Large intestine (tissue), 3 donors: Measurements from ENCODE around the gene PNCK. TPM values are rescaled to one million over a fixed set of nuclear protein-coding genes. Genes with fewer than 3 reads are reported as not detected.

Experiments
- DNase-seq, 2 donors: peaks; one replicate each; pipeline versions ENCODE4 v3.0.0 to v3.0.0-alpha.2; 2013
- H3K27ac ChIP-seq: one replicate; pipeline ENCODE4 v1.5.1; 2013; ENCODE audit warnings: low read length
- H3K27me3 ChIP-seq: 2 replicates; pipeline ENCODE4 v1.6.1; 2013; ENCODE audit warnings: low read length; ENCODE audit not compliant: control insufficient read depth, insufficient read depth
- H3K36me3 ChIP-seq: 2 replicates; pipeline ENCODE4 v1.6.1; 2013; ENCODE audit warnings: low read length; ENCODE audit not compliant: control insufficient read depth, insufficient read depth
- H3K4me1 ChIP-seq: one replicate; pipeline ENCODE4 v1.6.1; 2013; ENCODE audit warnings: low read length; ENCODE audit not compliant: control insufficient read depth, insufficient read depth
- H3K4me3 ChIP-seq: one replicate; pipeline ENCODE4 v1.5.1; 2013; ENCODE audit warnings: low read length
- H3K9me3 ChIP-seq: one replicate; pipeline ENCODE4 v1.6.1; 2013; ENCODE audit warnings: mild to moderate bottlenecking, low read depth, low read length, moderate library complexity; ENCODE audit not compliant: control insufficient read depth
- WGBS: methylation state at CpG from one replicate; pipeline ENCODE4 v1.1.5; 2013; ENCODE audit warnings: low lambda C conversion rate; ENCODE audit not compliant: insufficient coverage; 5-methylcytosine and 5-hydroxymethylcytosine counted together
- polyA plus RNA-seq: library from polyadenylated mRNA; unstranded; fragments of 120-200 nt; gene quantifications from one replicate; pipeline ENCODE4 v1.2.1, GENCODE V29; 2013

Gene PNCK
- polyA plus RNA-seq, 1 donor, result 128 TPM

DNA sequence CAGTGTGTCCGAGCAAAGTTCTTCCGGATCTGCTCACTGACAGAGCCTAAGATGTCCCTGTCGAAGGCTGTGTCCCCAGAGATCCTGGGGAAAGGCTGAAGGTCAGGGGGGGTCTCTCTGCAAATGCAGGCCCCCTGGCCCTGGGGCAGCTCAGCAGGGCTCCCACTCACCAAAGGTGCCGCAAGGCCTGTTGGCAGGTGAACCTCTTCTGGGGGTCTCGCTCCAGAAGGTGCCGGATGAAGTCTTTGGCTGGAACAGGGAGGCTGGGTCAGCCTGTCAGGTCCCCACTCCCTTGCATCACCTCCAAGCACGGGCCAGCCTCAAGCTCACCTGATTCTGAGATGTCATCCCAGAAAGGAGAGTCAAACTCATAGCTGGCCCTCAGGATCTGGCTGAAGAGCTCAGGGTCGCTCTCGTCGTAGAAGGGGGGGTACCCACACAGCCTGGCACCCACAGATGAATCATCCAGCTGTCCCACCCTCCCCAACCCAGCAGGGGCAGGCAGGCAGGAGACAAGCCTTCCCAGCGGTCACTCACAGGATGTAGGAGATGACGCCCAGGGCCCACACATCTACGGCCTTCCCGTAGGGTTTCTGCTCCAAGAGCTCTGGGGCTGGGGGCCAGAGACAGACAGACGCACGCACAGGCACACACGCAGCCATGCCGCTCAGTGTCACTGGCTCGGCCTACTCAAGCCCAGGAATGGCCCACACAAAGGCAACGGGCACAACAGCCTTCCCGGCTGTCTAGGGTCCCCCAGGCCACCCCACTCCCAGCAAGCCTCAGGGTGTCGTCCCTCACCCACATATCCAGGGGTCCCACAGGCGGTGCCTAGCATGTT, 2.6 kb downstream of the PNCK start:
- no peak for DNase-seq
- Histone ChIP-seq H3K36me3 (no peaks in the 10 kb centered on the region), H3K27me3 (peaks cover 5% of the 10 kb centered on the region), H3K27ac (no peak overlapping the region), H3K4me3 (no peak overlapping the region), H3K9me3 (no peaks in the 10 kb centered on the region), H3K4me1 (peaks cover 19% of the 10 kb centered on the region)
- WGBS, result no CpG with 5 or more reads among the region's 23 CpGs

GRCh38 chrX:153669901-153670731, 3.5 kb downstream of the PNCK start:
- Histone ChIP-seq H3K4me3 (no peak overlapping the region), H3K4me1 (peaks cover 12% of the 10 kb centered on the region), H3K9me3 (no peaks in the 10 kb centered on the region), H3K36me3 (no peaks in the 10 kb centered on the region), H3K27me3 (peaks cover 7% of the 10 kb centered on the region), H3K27ac (no peak overlapping the region)
- no peak for DNase-seq
- no CpG with 5 or more reads among the region's 23 CpGs for WGBS

GRCh38 chrX:153669174-153669890, 4.3 kb downstream of the PNCK start:
- DNase-seq, result peak in 1 of 2 donors; percentile 17

DNA sequence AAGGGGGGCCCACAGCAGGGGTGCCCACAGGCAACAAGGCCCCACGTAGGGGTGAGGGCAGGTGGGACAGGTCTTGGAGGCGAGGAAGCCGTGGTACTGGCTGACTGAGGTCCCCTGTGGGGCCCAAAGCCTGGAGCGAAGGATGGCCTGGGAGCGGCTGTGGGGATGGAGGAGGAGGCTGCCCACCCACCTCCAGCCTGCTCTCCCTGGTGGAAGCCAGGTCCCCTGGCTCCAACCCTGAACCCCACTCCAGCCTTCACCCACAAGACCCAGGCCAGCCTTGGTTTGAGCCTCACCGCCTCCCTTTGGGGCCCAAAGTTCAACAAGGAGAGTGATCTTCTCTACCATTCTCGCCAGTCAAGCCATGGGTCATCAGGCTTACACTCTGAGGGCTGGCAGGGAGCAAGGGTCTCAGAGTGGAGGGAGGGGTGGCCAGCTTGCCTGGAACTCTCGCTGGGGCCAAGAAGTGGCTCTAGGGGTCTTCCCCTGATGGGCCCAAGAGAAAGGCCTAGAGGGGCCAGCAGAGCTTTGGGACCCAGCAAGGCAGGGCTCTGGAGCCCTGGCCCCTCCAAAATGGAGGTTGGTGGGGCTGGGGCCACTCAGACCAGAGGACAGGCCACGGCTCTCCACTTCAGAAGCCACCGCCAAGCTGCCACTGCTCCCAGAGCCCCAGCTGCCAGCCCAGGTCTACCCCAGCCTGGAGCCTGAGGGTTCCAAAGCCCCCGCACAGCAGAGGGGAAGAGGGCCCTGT, 5.0 kb downstream of the PNCK start:
- Histone ChIP-seq H3K4me3 (no peak overlapping the region), H3K27me3 (peaks cover 2% of the 10 kb centered on the region), H3K27ac (no peak overlapping the region), H3K4me1 (peaks cover 5% of the 10 kb centered on the region), H3K36me3 (no peaks in the 10 kb centered on the region), H3K9me3 (no peaks in the 10 kb centered on the region)
- no CpG with 5 or more reads among the region's 11 CpGs for WGBS
- DNase-seq, result no peak

More at GRCh38 chrX:153669174-153669890, 4.3 kb downstream of the PNCK start:
- Histone ChIP-seq H3K9me3 (no peaks in the 10 kb centered on the region), H3K4me3 (no peak overlapping the region), H3K4me1 (peaks cover 8% of the 10 kb centered on the region), H3K36me3 (no peaks in the 10 kb centered on the region), H3K27me3 (peaks cover 7% of the 10 kb centered on the region), H3K27ac (no peak overlapping the region)
- WGBS, result no CpG with 5 or more reads among the region's 17 CpGs

DNA sequence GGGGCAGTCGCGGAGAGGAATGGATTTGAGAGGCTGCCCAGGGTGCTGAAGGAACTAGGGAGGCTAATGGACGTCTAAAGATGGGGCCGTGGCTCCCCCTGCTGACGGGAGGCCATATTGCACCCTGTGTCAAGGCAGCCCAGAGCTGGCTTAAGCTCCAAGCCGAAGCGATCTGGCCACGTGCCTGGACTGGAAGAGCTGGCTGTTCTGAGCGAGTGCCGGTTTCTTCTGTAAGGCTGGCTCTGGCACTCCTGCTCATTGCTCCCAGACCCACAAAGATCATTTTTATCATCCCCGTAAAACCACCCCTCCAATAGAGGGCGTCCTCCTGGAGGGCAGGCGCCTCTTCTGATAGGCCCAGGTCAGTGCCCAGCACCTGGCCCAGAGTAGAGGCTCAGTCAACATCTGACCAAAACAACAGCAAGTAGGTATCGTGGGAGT, 5.6 kb downstream of the PNCK start:
- peaks cover 5% of the 10 kb centered on the region for H3K4me1 ChIP-seq
- H3K4me3 ChIP-seq, result no peak overlapping the region
- no CpG with 5 or more reads among the region's 14 CpGs for WGBS
- no peaks in the 10 kb centered on the region for H3K9me3 ChIP-seq
- H3K27ac ChIP-seq, result no peak overlapping the region
- peak; percentile 72 to 78 for DNase-seq
- H3K27me3 ChIP-seq, result peaks cover 2% of the 10 kb centered on the region
- no peaks in the 10 kb centered on the region for H3K36me3 ChIP-seq

DNA sequence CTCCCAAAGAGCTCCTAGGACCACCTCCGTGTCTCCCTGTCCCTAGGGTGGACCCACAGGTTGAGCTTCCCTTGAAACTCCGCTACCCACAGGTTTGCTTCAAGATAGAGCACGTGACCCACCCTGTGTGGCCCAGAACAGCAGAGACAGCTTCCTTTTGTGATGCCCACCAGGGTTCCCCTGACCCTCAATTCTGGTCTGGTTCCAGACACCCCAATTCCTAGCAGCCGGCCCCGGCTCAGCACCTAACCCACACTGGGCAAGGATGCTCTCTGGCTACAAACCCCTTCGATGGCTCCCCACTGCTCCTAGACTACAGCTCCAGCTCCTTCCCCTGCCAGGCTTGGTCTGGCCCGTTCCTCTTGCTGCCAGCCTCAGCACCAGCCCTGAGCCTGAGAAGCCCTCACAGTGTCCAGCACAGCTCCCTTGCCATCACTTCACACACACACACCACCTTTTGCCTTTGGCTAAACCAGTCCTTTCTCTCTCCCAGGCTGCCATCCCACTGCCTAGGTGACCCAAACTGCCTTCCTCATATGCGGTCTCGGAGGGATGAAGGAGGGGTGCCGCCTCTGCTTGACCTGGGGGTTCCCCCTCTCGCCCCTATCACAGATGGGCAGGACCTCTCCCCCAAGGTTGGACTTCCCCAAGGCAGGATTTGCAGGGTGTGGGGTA, 6.2 kb downstream of the PNCK start:
- no CpG with 5 or more reads among the region's 11 CpGs for WGBS
- H3K27ac ChIP-seq, result no peak overlapping the region

GRCh38 chrX:153665726-153666306, 7.8 kb downstream of the PNCK start:
- no peak overlapping the region for H3K4me3 ChIP-seq
- H3K27ac ChIP-seq, result no peak overlapping the region
- H3K9me3 ChIP-seq, result no peaks in the 10 kb centered on the region
- DNase-seq, result no peak
- no CpG with 5 or more reads among the region's 9 CpGs for WGBS
- H3K4me1 ChIP-seq, result no peaks in the 10 kb centered on the region
- H3K27me3 ChIP-seq, result peaks cover 10% of the 10 kb centered on the region
- no peaks in the 10 kb centered on the region for H3K36me3 ChIP-seq

More for the DNA sequence above, 6.2 kb downstream of the PNCK start:
- H3K4me1 ChIP-seq, result peaks cover 2% of the 10 kb centered on the region
- H3K4me3 ChIP-seq, result no peak overlapping the region
- no peaks in the 10 kb centered on the region for H3K9me3 ChIP-seq
- no peak for DNase-seq
- H3K27me3 ChIP-seq, result peaks cover 4% of the 10 kb centered on the region
- no peaks in the 10 kb centered on the region for H3K36me3 ChIP-seq

- Histone ChIP-seq H3K4me1 (no peaks in the 10 kb centered on the region), H3K4me3 (peak overlapping the region; percentile 18), H3K9me3 (no peaks in the 10 kb centered on the region), H3K27ac (no peak overlapping the region), H3K27me3 (peaks cover 10% of the 10 kb centered on the region), H3K36me3 (no peaks in the 10 kb centered on the region)
- WGBS, result no CpG with 5 or more reads among the region's 31 CpGs
- peak in 1 of 2 donors; percentile 61 for DNase-seq
Observed at GRCh38 chrX:153662266-153662665, 11.3 kb downstream of the PNCK start.

DNA sequence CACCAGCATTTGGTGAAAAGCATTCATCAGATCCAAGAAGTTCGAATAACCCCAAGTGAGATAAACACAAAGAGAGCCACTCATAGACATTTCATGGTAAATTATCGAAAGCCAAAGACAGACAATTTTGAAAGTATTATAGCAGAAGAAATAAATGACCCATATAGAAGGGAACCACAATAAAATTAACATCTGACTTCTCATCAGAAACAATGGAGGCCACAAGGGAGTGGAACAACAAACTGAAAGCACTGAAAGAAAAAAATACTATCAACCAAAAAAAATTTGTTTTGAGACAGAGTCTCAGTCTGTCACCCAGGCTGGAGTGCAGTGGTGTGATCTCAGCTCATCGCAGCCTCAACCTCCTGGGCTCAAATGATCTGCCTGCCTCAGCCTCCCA, 14.3 kb downstream of the PNCK start:
- no peaks in the 10 kb centered on the region for H3K36me3 ChIP-seq
- DNase-seq, result no peak
- no peaks in the 10 kb centered on the region for H3K4me1 ChIP-seq
- peaks cover 8% of the 10 kb centered on the region for H3K27me3 ChIP-seq
- no CpG with 5 or more reads among the region's 3 CpGs for WGBS
- H3K27ac ChIP-seq, result no peak overlapping the region
- no peak overlapping the region for H3K4me3 ChIP-seq
- H3K9me3 ChIP-seq, result no peaks in the 10 kb centered on the region
